Retinal pigment epithelial cell (primary cell): ENCODE data around the gene CASKIN1.

ENCODE experiments used
- DNase-seq: peaks from one replicate; pipeline ENCODE4 v3.0.0-alpha.2; 2010; ENCODE audit warnings: low read depth
- H3K4me3 ChIP-seq: 2 replicates; pipeline ENCODE4 v1.5.1; 2011; ENCODE audit warnings: mild to moderate bottlenecking, low read length, control low read depth, moderate library complexity
- TF ChIP-seq, protein P1 (sequence below): conservative IDR thresholded peaks from 2 replicates; pipeline ENCODE4 v1.5.1; 2011; ENCODE audit warnings: low read depth, low read length, control low read depth, inconsistent platforms

The CASKIN1 gene

DNA sequence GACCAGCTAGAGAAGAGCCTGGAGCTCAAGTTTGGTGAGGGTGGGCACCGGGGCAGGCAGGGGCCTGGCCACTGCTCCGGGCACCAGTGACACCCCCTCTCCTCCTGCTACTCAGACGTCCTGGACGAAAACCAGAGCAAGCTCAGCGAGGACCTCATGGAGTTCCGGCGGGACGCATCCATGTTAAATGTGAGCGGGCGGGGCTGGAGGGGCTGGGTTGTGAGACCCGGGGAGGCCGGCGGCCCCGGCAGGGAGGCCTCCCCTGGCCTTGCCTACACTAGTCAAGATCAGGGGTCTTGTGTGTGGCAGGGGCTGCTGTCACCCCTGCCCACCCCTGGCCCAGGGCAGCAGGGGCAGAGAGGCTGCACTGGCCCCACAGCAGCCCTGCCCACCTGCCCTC is 23.0 kb downstream of the CASKIN1 start:
- no peak for DNase-seq
- H3K4me3 ChIP-seq, result no peak overlapping the region
- TF ChIP-seq, protein P1, sequence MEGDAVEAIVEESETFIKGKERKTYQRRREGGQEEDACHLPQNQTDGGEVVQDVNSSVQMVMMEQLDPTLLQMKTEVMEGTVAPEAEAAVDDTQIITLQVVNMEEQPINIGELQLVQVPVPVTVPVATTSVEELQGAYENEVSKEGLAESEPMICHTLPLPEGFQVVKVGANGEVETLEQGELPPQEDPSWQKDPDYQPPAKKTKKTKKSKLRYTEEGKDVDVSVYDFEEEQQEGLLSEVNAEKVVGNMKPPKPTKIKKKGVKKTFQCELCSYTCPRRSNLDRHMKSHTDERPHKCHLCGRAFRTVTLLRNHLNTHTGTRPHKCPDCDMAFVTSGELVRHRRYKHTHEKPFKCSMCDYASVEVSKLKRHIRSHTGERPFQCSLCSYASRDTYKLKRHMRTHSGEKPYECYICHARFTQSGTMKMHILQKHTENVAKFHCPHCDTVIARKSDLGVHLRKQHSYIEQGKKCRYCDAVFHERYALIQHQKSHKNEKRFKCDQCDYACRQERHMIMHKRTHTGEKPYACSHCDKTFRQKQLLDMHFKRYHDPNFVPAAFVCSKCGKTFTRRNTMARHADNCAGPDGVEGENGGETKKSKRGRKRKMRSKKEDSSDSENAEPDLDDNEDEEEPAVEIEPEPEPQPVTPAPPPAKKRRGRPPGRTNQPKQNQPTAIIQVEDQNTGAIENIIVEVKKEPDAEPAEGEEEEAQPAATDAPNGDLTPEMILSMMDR, result no peak

DNA sequence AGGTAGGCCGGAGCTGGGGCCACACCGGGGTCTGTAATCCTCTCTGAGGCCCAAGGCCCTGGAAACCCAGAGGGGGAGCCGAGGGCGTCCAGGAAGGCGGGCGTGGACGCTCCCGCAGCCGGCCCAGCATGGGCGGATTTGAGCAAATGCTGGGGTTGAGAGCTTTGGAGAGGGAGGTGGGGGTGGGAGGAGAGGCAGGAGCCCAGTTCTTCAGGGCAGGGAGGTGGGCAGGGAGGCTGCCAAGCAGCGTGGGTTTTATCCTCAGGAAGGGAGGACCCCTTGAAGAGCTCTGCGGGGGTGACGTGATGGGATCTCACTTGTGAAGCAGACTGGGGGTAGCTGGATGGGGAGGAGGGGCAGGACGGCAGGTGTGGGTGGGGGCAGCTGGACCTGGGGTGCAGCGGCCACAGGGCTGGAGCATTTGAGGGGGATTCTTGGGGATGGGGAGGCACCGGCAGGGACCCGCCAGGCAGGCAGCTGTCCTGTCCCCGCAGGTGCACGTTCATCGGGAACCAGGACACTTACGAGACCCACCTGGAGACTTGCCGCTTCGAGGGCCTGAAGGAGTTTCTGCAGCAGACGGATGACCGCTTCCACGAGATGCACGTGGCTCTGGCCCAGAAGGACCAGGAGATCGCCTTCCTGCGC is 23.6 kb downstream of the CASKIN1 start:
- TF ChIP-seq, protein P1, result no peak
- DNase-seq, result no peak
- H3K4me3 ChIP-seq, result no peak overlapping the region

DNA sequence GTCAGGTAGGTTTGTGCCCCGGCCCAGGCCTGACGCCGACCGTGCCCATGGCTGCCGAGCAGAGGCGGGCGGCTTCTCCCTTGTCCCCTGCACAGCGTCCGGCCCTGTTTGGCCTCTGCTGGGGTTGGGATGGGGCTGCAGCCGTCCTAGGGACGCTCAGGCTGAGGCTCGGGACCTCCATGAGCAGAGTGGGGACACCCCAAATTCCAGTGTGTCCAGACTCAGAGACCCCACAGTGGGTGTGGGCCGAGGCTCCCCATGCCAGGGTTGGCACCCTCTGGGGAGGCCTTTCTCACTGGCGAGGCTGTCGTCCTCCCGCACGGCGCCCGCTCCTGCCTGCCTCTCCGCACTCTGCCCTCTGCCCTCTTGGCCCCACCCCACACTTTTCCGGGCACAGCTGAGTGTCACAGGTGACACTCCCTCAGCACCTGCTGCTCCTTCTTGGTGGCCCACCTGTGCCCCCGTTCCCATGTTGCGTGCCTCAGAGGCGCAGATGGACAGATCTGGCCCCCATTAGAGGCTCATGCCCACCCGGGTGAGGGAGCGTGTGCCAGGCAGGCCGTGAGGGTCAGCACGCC is 24.7 kb downstream of the CASKIN1 start:
- TF ChIP-seq, protein P1, result no peak
- H3K4me3 ChIP-seq, result no peak overlapping the region
- DNase-seq, result no peak

DNA sequence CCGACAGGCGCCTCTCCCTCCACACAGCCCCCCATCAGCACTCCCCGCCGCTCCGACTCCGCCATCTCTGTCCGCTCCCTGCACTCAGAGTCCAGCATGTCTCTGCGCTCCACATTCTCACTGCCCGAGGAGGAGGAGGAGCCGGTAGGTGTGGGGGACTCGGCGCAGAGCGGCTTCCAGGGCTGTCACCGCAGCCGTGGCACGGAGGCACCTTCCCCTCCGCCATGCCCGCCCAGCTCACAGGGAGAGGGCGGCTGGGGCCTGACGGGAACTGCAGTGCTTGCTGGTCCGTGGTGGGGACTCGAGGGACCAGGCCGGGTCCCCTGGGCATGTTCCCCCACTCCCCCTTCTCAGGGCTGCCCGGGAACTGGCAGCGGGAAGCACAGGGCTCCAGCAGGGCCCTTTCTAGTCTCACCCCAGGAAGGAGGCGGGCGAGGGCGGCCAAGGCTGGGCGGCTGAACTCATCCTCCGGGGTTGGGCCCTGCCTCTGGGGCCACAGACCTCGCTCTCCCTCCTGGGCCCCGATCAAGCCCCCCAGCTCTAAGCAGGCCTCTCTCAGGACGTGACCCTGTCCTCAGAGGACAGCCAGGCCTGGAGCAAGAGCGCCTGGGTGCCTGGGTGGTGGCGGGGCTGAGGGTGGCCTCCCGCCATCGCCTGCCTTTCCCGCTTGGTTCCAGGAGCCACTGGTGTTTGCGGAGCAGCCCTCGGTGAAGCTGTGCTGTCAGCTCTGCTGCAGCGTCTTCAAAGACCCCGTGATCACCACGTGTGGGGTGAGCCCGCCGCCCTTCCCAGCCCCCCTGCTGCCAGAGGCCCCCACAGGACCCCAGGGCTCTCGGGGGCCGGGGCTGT is 25.6 kb downstream of the CASKIN1 start:
- H3K4me3 ChIP-seq, result no peak overlapping the region
- TF ChIP-seq, protein P1, result no peak
- DNase-seq, result no peak

DNA sequence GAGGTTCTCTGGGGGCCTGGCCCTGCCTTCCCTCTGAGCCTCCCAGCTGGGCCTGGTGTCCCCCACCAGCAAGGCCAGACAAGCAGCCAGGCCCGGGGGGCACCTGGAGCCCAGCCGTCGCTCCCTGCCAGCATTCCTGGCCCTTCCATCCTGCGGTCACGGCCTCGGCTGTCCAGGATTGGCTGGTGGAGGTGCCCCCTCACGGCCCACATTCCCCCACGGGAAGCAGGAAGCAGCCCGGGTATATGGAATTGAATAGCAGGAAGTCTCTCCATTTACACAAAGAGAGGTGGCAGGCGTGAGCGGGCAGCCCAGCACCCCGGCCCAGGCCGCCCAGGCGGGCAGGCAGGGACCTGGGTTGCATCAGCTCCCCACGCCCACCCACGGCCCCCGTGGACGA is 26.3 kb downstream of the CASKIN1 start:
- DNase-seq, result no peak
- no peak overlapping the region for H3K4me3 ChIP-seq
- TF ChIP-seq, protein P1, result no peak

DNA sequence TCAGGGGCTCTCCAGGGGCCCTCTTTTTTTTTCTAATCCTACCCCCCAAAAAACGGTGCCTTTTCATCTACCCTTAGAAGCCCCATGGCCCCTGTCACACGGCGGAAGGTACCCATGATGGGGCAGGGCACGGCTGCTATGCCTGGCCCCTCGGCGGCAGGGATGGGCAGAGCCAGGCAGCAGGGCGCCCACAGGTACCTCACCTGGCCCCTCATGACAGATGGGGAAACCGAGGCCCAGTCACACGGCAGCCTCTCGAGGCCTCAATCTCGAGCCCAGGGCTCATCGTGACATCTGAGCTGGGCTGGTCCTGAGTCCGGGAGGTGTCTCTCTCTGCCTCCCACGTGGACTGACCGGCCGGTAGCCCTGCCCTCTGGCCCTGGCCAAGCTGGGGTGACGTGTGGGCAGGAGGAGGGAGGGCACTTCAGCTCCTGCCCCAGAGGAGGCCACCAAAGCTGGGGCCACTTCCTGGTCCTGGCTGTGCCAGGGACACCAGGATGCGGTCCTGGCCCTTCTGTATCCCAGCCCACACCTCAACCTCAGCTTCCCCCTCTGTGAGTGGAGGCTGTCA is 29.3 kb downstream of the CASKIN1 start:
- TF ChIP-seq, protein P1, result no peak
- H3K4me3 ChIP-seq, result no peak overlapping the region
- no peak for DNase-seq
